LNCaP clone FGC (cell line): ENCODE data around the gene NUP210.

ENCODE experiments used
- DNase-seq: peaks from one replicate; pipeline ENCODE4 v3.0.0-alpha.2; 2011; ENCODE audit warnings: low read depth
- H3K4me3 ChIP-seq: 2 replicates; pipeline ENCODE4 v1.5.1; 2011; ENCODE audit warnings: mild to moderate bottlenecking, low read depth, low read length, control low read depth
- TF ChIP-seq, protein P1 (sequence below): IDR thresholded peaks from 2 replicates; pipeline ENCODE4 v1.5.1; 2012; ENCODE audit warnings: mild to moderate bottlenecking; ENCODE audit not compliant: control insufficient read depth, insufficient read depth; ENCODE audit errors: extremely low read depth

The NUP210 gene

DNA sequence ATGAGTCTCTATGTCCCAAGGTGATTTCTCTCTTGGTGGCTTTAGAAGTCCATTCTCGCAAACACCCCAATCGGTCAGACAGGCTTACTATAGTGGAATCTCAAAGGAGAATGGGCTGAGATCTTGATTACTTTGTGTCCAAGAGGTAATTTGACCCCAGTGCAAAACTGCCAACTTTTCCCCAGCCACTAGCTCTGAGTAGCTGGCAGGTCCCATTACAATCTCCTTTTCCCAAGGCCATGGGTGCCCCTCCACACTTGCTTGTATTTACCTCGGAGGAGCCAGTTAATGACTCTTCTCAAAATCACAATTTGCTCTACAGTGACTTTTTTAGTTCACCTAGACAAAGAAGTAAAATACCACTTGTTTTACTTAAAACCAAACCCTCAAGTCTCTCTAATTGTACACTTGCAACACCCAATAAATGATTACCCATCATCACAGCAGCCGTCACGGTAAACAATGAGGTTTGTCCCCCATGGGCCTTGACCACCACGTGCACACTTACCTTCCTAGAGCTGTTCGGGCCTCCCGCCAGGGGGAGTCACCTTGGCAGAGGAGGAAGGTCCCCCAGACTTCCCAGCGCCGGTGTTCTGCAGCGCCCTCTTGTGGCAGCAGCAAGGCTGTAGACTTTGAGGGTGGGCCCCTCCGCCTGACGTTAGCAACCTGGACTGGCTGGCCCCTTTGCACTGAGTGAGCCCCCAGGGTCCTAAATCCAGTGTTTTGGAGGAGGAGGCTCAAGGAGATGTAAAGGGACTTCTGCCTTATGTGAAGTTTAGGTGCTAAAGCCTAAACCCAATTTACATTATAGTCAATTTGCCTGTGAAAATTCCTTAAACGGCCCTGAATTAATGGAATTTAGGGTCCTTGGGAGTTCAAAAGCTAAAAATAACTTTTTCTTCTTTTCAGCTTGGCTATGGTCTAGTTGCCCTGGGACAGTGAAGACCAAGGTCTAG lies 41.3 kb upstream of the NUP210 start:
- DNase-seq: no peak

DNA sequence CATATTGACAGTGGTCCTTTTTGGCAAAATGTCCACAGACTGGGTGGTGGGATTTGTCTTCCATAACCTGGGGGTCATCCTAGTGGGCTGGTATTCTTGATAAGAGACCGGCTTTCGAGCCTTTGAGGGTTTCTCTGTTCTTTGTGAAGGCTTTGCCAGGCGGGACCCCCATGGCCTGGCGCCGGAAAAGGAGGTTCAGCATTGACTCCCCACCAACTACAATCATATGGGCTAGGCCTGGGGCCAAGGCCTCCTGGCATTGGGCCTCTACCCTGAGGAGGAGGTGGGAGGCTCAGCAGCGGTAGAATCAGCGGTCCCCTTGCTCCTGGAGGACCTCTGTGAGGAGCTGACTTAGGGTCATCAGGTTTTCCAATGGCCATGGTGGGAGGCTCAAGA lies 40.2 kb upstream of the NUP210 start:
- no peak for DNase-seq
- H3K4me3 ChIP-seq: no peak overlapping the region
- TF ChIP-seq, protein P1, sequence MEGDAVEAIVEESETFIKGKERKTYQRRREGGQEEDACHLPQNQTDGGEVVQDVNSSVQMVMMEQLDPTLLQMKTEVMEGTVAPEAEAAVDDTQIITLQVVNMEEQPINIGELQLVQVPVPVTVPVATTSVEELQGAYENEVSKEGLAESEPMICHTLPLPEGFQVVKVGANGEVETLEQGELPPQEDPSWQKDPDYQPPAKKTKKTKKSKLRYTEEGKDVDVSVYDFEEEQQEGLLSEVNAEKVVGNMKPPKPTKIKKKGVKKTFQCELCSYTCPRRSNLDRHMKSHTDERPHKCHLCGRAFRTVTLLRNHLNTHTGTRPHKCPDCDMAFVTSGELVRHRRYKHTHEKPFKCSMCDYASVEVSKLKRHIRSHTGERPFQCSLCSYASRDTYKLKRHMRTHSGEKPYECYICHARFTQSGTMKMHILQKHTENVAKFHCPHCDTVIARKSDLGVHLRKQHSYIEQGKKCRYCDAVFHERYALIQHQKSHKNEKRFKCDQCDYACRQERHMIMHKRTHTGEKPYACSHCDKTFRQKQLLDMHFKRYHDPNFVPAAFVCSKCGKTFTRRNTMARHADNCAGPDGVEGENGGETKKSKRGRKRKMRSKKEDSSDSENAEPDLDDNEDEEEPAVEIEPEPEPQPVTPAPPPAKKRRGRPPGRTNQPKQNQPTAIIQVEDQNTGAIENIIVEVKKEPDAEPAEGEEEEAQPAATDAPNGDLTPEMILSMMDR: no peak

More for the DNA sequence above, 41.3 kb upstream of the NUP210 start:
- TF ChIP-seq, protein P1: peak; percentile 32
- no peak overlapping the region for H3K4me3 ChIP-seq

DNA sequence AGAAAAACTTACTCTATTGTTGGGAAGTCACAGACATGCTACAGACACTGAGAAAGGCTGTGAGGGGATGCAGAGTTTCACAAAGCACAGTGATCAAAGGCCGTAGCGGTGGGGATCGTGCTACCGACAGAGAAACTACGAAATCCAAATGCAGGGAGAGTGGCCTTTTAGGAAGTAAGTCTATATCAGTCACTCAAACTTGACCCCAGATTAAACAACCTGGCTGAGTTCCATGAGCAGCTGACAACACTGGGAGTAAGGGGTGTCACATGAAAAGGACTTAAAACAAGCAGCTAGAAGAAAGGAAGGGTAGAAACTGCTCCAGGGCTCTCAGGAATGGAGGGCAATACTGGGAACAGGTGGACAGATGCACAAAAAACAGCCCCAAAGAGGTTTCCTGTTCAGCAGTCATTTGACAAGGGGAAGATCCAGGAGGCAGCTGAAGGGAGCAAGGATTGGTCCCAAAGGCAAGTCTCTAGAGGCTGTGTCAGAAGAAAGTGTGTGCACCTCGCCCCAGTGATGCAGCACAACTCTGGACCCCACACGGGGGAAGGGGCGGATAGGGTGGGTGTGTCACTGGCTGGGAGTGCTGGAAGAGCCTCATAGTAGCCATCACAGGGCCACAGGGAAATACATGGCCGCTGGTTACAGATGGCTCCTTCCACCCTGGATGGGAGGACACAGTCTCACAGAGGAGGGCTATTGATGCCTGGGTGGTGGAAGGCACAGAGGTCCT lies 39.7 kb upstream of the NUP210 start:
- DNase-seq: no peak
- no peak overlapping the region for H3K4me3 ChIP-seq
- TF ChIP-seq, protein P1: no peak

DNA sequence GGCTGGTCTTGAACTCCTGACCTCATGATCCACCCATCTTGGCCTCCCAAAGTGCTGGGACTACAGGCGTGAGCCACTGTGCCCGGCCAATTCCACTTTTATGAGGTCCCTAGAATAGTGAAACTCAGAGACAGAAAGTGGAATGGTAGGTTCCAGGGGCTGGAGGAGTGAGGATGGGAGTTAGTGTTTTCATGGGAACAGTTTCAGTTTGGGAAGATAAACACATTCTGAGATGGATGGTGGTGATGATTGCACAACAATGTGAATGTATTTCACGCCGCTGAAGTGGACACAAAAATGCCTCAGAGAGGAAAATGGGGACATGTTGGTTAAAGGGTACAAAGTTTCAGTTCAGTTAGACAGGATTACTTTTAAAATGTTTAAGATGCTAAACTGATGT lies 37.5 kb upstream of the NUP210 start:
- no peak overlapping the region for H3K4me3 ChIP-seq
- DNase-seq: no peak
- TF ChIP-seq, protein P1: no peak

DNA sequence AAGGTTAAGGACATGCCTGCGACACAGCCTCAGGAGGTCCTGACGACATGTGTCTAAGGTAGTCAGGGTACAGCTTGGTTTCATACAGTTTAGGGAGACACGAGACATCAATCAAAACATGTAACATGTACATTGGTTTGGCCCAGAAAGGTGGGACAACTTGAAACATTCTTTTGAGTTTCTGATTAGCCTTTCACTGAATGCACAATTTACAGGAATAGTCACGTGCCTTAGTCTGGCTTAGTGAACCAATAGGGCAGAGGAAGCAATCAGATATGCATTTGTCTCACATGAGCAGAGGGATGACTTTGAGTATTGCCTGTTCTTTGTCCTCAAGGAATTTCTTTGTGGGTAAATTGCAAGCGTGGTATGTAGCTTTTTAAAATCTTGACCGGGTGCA lies 35.5 kb upstream of the NUP210 start:
- no peak for DNase-seq
- TF ChIP-seq, protein P1: no peak
- H3K4me3 ChIP-seq: no peak overlapping the region

DNA sequence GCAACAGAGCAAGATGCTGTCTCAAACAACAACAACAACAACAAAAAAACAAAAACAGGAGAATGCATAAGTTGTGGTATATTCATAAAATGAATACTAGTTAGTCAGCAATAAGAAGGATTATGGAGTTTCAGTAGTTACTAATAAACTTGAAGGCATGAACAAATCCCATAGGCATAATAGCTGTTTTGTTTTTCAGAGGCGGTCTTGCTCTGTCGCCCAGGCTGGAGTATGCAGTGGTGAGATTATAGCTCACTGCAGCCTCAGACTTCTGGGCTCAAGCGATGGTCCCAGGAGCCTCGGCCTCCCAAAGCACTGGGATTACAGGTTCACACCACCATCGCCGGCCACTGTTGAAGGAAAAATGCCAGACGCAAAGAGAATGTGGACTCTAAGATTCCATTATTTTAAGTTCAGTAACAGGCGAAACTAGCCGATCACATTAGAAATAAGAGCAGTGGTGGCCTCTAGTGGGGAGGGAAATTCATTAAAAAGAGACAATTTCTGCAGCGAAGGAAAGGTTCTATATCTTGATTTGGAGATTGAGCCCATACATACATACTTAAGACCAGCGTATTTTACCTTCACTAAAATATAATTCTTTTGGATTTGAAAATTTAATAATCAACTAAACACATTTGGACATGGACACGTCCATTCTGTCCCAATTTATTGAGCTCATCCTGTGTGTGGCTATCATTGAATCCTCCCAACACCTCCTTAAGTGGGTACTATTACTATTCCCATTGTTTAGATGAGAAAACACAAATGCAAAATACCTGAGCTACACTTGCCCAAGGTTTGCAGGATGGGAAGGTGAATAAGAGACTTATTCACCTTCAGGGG lies 32.6 kb upstream of the NUP210 start:
- peak; percentile 18 for DNase-seq
- no peak overlapping the region for H3K4me3 ChIP-seq
- TF ChIP-seq, protein P1: peak; percentile 68
